Stomach (tissue), 4 donors: ENCODE measurements around the gene NPC2.

Experiments
- POLR2A ChIP-seq, 4 donors: fragments of 450-650 bp; IDR thresholded peaks; one replicate each; pipeline ENCODE4 v1.6.1; 2016; ENCODE audit warnings: antibody characterized with exemption in 4 of 4, control low read depth in 2 of 4, mild to moderate bottlenecking in 1 of 4, moderate library complexity in 1 of 4
- TF ChIP-seq, protein P1 (sequence below), 7 experiments: fragments of 450-650 bp in 4 of 7; fragments of 200-600 bp in 3 of 7; sonication (generic) in 3 of 7; IDR thresholded peaks; one replicate each; pipeline ENCODE4 v1.5.1; 2016 to 2019; ENCODE audit warnings: antibody characterized with exemption in 7 of 7, control low read depth in 2 of 7, mild to moderate bottlenecking in 1 of 7

DNA sequence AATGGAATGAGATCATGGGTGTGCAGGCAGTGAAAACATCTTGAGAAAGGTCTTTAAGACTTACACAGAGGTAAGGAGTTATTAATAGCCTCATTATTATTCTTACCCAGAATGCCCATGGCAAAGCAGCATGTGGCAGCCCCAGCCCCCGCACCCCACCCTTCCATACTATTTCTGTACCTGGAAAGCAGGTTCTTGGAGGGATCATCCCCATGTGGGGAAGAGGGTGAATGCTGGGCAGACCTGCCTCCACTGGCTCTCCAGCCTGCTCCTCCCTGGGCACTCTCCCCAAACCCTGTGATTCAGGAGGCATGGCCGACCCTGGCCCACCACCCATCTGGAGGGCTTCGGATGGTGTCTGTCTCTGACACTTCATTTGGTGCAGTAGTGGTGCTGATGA is 28.3 kb downstream of the NPC2 start:
- TF ChIP-seq POLR2A (IDR thresholded peaks at IDR 0.05) = no peak
- TF ChIP-seq, protein P1, sequence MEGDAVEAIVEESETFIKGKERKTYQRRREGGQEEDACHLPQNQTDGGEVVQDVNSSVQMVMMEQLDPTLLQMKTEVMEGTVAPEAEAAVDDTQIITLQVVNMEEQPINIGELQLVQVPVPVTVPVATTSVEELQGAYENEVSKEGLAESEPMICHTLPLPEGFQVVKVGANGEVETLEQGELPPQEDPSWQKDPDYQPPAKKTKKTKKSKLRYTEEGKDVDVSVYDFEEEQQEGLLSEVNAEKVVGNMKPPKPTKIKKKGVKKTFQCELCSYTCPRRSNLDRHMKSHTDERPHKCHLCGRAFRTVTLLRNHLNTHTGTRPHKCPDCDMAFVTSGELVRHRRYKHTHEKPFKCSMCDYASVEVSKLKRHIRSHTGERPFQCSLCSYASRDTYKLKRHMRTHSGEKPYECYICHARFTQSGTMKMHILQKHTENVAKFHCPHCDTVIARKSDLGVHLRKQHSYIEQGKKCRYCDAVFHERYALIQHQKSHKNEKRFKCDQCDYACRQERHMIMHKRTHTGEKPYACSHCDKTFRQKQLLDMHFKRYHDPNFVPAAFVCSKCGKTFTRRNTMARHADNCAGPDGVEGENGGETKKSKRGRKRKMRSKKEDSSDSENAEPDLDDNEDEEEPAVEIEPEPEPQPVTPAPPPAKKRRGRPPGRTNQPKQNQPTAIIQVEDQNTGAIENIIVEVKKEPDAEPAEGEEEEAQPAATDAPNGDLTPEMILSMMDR (IDR thresholded peaks at IDR 0.05) = no peak
